ENCODE data around the gene IGFBP3. TPM values are rescaled to one million over a fixed set of nuclear protein-coding genes. Genes with fewer than 3 reads are reported as not detected.

Gene IGFBP3
- total RNA-seq, 2 experiments from 2014 or later, result 7.8 to 12.5 TPM

GRCh38 chr7:45865594-45866410 lies 55.3 kb downstream of the IGFBP3 start:
- Mint-ChIP-seq H3K9me3 (no peaks in the 10 kb centered on the region), H3K4me3 (no peak overlapping the region), H3K27ac (no peak overlapping the region), H3K36me3 (no peaks in the 10 kb centered on the region), H3K27me3 (peaks cover 9% of the 10 kb centered on the region), H3K4me1 (no peaks in the 10 kb centered on the region)
- DNase-seq (no peak), ATAC-seq (ENCODE audit: low read depth) (no peak)
- POLR2A ChIA-PET, result no interaction called here

- Mint-ChIP-seq H3K9me3 (no peaks in the 10 kb centered on the region), H3K27ac (no peak overlapping the region), H3K4me3 (no peak overlapping the region), H3K27me3 (peaks cover 10% of the 10 kb centered on the region), H3K36me3 (no peaks in the 10 kb centered on the region), H3K4me1 (no peaks in the 10 kb centered on the region)
- POLR2A ChIA-PET, result no interaction called here
- DNase-seq (no peak), ATAC-seq (ENCODE audit: low read depth) (no peak)
Measured at GRCh38 chr7:45863715-45864114, 57.4 kb downstream of the IGFBP3 start.

Other genes starting within 250 kb of the IGFBP3 start
- gene CCDC201, start 48.2 kb downstream of the IGFBP3 start, total RNA-seq, result not detected
- gene IGFBP1, start 32.8 kb downstream of the IGFBP3 start, total RNA-seq, result not detected

All from activated naive CD8-positive, alpha-beta T cell treated with anti-CD3 and anti-CD28 coated beads, Interleukin-2, amount 10 ng/mL, durations not matched to agents 7 days and 5 days (primary cell).